GM21360 (cell line): ENCODE results near the gene CLEC9A.
"Not testable (repeated sequence)": the region's sequence is repeated elsewhere in the genome, so short reads cannot be mapped to it uniquely, and the experiment has no call there.

Experiments used
- ATAC-seq: cut with Tn5 transposase; IDR thresholded peaks from one replicate; pipeline ENCODE4 v1.9.1; 2021; ENCODE audit warnings: mild to moderate bottlenecking, moderate library complexity; ENCODE audit not compliant: unreplicated experiment

Gene CLEC9A

DNA sequence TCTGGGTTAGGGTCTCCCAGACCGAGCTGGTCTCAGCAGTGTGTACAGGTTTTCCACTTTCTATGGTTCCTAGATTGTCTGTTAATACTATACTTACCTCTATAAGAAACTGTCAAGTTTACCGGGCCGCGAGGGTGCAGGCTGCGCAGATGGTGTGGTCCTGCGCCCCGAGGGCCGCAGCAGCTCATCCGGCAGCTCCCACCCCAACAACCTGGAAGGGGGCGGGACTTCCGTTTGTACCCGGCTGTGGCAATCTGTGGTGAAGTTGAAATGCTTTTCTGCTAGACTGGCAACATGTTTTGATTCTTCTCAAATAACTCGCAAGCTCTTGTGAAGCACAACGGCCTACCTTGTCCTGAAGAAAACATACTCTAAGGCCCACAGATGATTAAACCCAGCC, at the start of gene CLEC9A:
Gene CLEC9A (plus strand): TSS at position 237 of the 400 bp plus-strand sequence. CDS start 22,006 bp downstream, outside the sequence.
- no peak for ATAC-seq

GRCh38 chr12:9991876-9992275, 38.6 kb upstream of the CLEC9A start:
- no peak for ATAC-seq

DNA sequence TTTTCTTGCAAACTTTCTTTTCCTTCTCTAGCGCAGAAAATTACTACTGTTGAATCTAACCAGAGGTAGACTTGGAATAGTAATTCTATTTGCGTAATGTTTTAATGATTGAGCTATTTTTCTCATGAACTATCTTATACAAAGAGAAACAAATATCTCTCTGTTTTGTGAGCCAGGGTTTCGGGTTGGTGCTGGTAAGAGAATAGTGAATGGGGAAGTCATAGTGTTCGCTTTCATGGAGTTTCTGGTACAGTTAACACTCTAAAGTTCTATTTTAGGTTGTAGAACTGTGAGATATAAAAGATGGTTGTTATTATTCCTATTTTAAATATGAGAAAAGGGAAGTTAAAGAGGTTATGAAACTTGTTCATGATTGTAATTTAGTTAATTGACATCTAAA, 38.2 kb upstream of the CLEC9A start:
- ATAC-seq: no peak

DNA sequence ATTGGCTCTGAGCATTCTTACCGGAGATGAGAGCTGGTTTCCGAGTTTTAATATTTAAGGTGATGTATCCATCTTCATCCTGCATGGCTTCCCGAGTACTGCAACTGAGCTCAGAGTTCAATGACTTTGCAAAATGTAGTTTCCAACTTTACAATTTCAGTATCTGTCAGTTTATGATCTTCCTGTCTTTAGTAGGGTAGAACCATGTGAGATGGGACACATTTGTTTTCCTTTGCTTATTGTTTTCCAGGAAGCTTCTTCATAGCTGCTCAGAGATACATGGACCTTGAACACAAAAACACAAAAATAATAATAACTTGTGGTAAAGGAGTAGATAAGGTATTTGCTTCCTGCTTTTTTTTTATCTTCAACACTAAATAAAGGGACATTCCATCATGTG, 31.5 kb upstream of the CLEC9A start, which contains the start of gene CLEC1B:
Gene CLEC1B (minus strand): TSS at position 106 of the 400 bp plus-strand sequence. CDS start 21 bp downstream, at position 85.
- no peak for ATAC-seq

DNA sequence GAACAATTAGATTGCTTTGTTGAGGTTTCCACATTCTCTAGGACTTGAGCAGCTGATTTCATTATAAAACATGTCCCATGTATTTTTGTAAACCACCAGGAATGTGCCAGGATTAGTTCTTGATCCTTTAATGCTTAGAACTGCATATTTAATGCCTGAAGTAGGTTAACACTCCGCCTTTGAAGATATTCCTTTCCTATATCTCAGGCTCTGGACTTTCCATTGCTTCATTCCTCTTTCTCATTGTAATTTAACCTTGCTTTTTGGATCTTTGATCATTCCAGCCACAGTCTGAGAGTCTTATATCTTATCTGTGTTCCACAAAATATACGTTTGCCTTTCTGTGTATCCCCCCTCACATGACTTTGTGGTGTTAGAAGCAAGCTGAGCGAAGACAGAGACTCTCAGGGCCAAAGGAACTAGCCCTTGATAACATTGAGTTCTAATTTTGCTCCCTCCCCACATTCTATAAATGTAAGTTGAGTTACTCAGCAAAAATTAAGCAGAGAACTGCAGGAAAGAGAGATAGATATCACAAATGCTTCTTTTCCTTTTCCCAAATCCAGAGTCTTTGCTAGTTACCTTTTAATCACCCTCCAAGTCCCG, 29.2 kb upstream of the CLEC9A start:
- no peak for ATAC-seq

DNA sequence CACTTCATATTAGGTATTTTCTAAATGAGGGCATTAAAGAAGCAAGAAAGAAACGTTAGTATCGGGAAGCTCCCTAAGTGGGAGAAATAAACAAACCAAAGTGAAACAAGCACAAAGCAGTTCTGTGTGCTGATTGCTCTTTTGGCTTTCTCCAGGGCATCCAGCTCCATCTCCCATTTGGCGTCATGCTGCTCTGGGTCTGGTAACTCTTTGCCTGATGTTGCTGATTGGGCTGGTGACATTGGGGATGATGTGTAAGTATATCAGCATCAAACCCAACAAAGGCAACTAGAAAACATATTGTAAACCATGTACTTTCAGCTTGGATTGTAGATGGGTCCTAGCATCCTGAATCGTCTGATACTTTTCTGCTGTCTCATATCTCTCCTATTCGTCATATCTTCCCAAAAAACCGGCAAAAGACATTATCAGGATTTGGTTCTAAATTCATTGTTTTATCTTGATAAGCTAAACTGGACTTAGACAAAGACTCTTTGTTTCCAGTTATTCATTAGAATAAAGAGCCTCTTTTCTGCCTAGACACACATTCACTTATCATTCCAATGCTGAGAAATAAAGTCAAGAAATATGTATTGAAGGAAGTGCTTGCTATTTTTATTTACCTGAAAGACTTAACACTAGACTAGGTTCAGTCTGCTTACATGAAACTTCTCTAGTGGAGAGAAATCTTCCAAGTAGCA, 17.7 kb upstream of the CLEC9A start:
- ATAC-seq: no peak

GRCh38 chr12:10015450-10015849, 15.0 kb upstream of the CLEC9A start:
- no peak for ATAC-seq

DNA sequence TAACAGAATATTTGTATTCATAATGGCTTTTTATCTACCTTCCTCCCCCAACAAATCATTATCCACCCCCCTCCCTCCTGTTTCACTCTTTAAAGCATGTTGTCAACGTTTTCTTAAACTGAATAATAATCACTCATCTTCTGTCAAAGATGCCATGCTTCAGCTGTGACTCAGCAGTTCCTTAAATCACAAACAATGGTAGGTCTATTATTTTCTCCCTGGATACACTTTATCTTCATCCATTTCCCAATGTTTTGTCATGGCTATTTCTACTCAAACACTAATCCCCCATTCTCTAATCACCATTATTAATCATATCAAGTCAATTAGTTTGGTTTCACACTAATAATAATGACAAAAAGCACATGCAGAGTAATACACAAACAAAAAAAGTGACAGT, 13.6 kb upstream of the CLEC9A start:
- no peak for ATAC-seq

DNA sequence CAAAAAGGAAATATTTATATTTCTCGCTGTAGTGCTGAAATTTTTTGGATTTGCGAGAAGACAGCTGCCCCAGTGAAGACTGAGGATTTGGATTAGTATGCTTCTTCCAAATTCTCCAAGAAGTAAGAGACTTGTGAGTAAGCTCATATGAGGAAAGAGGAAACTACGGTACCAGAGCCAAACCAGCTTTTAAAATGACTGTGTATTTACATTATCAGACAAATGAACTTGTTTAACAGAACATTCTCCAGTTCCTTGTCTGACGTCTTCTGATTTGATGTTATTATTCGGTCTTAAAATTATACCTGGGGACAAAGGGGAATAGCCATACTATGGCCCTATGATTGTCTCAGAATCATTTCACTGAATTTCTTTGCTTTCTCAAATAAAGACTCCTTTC, 12.1 kb upstream of the CLEC9A start:
- no peak for ATAC-seq

GRCh38 chr12:10021342-10021741, 9.1 kb upstream of the CLEC9A start:
- ATAC-seq: no peak

GRCh38 chr12:10025236-10025635, 5.2 kb upstream of the CLEC9A start:
- no peak for ATAC-seq

GRCh38 chr12:10026666-10027065, 3.8 kb upstream of the CLEC9A start:
- ATAC-seq: not testable (repeated sequence)

DNA sequence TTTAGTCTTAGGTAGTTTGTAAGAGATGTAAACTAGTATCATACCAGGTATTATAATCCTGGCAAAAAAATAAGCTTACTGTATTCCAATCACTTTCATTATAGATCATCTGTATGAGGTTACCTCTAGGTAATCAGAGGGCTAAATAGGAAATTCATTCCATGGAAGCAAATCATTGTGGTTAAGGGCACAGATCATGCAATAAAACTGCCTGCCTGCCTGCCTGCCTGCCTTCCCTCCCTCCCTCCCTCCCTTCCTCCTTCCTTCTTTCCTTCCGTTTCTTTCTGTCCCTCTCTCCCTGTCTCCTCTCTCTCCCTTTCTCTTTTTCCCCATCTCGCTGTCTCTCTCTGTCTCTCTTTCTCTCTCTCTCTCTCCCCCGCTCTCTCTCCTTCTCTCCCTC, 3.2 kb upstream of the CLEC9A start:
- no peak for ATAC-seq

GRCh38 chr12:10027721-10028120, 2.8 kb upstream of the CLEC9A start:
- no peak for ATAC-seq

- ATAC-seq: no peak
These were observed 839 bp downstream of the CLEC9A start for GRCh38 chr12:10031321-10031720.

GRCh38 chr12:10031771-10032175, 1.3 kb downstream of the CLEC9A start:
- no peak for ATAC-seq

- no peak for ATAC-seq
These were observed 3.5 kb downstream of the CLEC9A start for GRCh38 chr12:10033783-10034545.

DNA sequence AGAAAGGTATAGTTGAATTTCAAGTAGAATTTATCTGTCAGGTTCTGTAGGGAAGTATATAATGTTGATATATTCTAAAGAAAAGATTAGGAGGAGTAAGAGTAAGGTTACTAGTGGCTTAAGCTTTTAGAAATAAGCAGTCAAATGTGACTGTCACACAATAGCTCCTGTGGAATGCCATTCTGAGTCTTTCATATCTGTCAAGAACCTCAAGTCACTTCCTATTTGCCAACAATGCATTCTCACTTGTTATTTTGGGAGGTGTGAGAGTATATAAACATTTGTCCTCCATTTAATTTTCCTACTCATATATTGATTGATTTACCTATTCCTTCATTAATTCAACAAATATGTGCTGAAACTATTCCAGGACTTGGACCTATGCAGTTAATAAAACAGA, 11.7 kb downstream of the CLEC9A start:
- ATAC-seq: no peak

DNA sequence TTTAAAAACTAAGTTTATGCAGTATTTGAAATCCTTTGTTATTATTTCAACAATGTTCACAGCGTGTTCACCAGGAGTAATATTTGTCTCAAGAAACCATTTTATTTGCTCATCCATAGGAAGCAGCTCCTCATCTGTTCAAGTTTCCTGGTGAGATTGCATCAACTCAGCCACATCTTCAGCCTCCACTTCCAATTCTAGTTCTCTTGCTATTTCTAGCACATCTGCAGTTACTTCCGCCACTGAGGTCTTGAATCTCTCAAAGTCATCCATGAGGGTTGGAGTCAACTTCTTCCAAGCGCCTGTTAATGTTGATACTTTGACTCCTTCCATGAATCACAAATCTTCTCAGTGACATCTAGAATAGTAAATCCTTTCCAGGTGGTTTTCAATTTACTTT, 18.0 kb downstream of the CLEC9A start:
- no peak for ATAC-seq

GRCh38 chr12:10052193-10052913, 21.9 kb downstream of the CLEC9A start:
- ATAC-seq: no peak

- no peak for ATAC-seq
These were observed 27.9 kb downstream of the CLEC9A start for GRCh38 chr12:10058387-10058786.
